ENCODE data around the gene PFN3. TPM values are rescaled to one million over a fixed set of nuclear protein-coding genes. Genes with fewer than 3 reads are reported as not detected.
A peak's percentile ranks its signal among the peaks of the same experiment; 100 is the strongest.

PFN3 gene
- total RNA-seq, 1 experiment from 2014 or later, result not detected

GRCh38 chr5:177397875-177398390 lies 2.5 kb downstream of the PFN3 start:
- no peak overlapping the region for H3K27ac ChIP-seq
- H3K4me1 ChIP-seq, result no peaks in the 10 kb centered on the region
- H3K9me3 ChIP-seq (replicated peaks), result no peaks in the 10 kb centered on the region
- no peak overlapping the region for H3K4me3 ChIP-seq
- no peaks in the 10 kb centered on the region for H3K36me3 ChIP-seq
- H3K27me3 ChIP-seq, result peaks cover 9% of the 10 kb centered on the region
- no peak for DNase-seq

DNA sequence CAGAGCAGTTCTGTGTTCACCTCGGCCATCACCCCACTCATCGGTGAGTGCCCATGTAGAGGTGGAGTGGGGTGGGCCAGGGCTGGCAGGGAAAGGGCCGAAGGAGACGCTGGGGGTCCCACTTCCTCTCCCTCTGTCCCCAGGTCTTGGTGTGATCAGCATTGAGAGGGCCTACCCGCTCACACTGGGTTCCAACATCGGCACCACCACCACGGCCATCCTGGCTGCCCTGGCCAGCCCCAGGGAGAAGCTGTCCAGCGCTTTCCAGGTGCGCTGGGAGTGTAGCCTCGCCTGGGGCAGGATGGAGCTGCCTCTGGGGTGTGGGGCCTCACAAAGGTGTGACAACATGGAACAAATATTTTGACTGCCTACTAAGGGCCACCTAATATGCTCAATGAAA lies 3.7 kb downstream of the PFN3 start:
- H3K27me3 ChIP-seq, result peaks cover 12% of the 10 kb centered on the region
- H3K36me3 ChIP-seq, result no peaks in the 10 kb centered on the region
- H3K4me1 ChIP-seq, result no peaks in the 10 kb centered on the region
- H3K4me3 ChIP-seq, result no peak overlapping the region
- no peak overlapping the region for H3K27ac ChIP-seq
- no peak for DNase-seq
- H3K9me3 ChIP-seq (replicated peaks), result no peaks in the 10 kb centered on the region

DNA sequence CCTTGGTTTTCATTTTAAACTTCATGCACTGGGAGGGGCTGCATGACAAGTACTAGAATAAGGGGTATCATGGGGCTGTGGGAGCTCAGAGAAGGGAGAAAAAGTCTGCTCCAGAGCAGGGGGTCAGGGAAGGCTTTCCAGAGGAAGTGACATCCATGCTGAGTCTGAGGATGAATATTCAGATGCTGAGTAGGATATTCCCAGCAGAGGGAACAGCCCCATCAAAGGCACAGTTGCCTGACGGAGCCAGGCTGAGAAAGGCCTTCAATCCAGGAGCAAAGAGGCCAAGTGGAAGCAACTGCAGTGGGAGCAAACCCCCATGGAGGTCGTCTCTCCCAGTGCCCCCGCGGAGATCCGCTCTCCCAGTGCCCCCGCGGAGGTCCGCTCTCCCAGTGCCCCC lies 4.4 kb downstream of the PFN3 start:
- Histone ChIP-seq H3K4me1 (no peaks in the 10 kb centered on the region), H3K4me3 (no peak overlapping the region), H3K27ac (no peak overlapping the region), H3K9me3 (replicated peaks) (no peaks in the 10 kb centered on the region), H3K27me3 (peaks cover 12% of the 10 kb centered on the region), H3K36me3 (no peaks in the 10 kb centered on the region)
- DNase-seq, result no peak

DNA sequence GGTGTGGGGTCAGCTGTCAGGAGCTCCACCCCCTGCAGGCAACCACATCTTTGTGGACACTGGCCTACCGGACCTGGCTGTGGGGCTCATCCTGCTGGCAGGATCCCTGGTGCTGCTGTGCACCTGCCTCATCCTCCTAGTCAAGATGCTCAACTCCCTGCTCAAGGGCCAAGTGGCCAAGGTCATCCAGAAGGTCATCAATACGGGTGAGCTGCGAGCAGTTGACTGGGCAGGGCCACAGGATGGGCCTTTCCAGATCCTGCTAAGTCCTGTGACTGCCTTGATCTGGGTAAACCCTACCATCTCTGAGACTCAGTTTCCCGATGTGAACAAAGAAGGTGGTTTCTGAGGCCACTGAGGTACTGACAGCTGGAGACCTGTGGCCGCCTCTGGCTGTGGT lies 6.5 kb downstream of the PFN3 start:
- Histone ChIP-seq H3K27me3 (peaks cover 12% of the 10 kb centered on the region), H3K9me3 (replicated peaks) (no peaks in the 10 kb centered on the region), H3K36me3 (no peaks in the 10 kb centered on the region), H3K27ac (no peak overlapping the region), H3K4me3 (no peak overlapping the region), H3K4me1 (no peaks in the 10 kb centered on the region; the same call in 1 of the 2 replicates)
- DNase-seq, result no peak

- no peak for DNase-seq
- Histone ChIP-seq H3K4me1 (no peaks in the 10 kb centered on the region; the same call in 1 of the 2 replicates), H3K4me3 (no peak overlapping the region), H3K27ac (no peak overlapping the region), H3K9me3 (replicated peaks) (no peaks in the 10 kb centered on the region), H3K27me3 (peaks cover 12% of the 10 kb centered on the region), H3K36me3 (no peaks in the 10 kb centered on the region)
These were observed 7.2 kb downstream of the PFN3 start for GRCh38 chr5:177393206-177393765.

DNA sequence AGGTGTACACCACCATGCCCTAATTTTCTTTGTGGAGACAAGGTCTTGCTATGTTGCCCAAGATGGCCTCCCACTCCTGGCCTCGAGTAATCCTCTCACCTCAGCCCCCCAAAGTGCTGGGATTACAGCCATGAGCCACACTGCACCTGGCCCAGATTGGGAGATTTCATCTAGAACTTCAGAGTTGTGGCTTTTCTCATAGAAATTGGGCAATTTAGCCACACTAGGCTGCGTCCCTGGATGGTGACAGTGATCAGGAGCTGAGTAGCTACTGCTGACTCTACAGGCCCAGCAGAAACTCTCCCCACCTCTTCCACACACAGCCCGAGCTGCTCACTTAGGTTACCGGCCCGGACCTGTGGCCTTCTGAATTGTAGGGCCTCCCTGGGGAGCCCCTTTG lies 7.7 kb downstream of the PFN3 start:
- H3K4me1 ChIP-seq, result no peaks in the 10 kb centered on the region; the same call in 1 of the 2 replicates
- H3K36me3 ChIP-seq, result no peaks in the 10 kb centered on the region
- H3K27me3 ChIP-seq, result peaks cover 12% of the 10 kb centered on the region
- H3K4me3 ChIP-seq, result no peak overlapping the region
- H3K27ac ChIP-seq, result no peak overlapping the region
- H3K9me3 ChIP-seq (replicated peaks), result no peaks in the 10 kb centered on the region
- no peak for DNase-seq

- H3K36me3 ChIP-seq, result no peaks in the 10 kb centered on the region
- H3K27me3 ChIP-seq, result peaks cover 15% of the 10 kb centered on the region
- peak; percentile 85 to 95 for DNase-seq
- no peaks in the 10 kb centered on the region for H3K9me3 ChIP-seq (replicated peaks)
- H3K27ac ChIP-seq, result no peak overlapping the region
- H3K4me3 ChIP-seq, result no peak overlapping the region
- no peaks in the 10 kb centered on the region; the same call in 1 of the 2 replicates for H3K4me1 ChIP-seq
These were observed 9.8 kb downstream of the PFN3 start for GRCh38 chr5:177390363-177391300.

- DNase-seq, result peak in 1 of 2 experiments; percentile 42
These were observed 11.0 kb downstream of the PFN3 start for GRCh38 chr5:177389241-177390169.

DNA sequence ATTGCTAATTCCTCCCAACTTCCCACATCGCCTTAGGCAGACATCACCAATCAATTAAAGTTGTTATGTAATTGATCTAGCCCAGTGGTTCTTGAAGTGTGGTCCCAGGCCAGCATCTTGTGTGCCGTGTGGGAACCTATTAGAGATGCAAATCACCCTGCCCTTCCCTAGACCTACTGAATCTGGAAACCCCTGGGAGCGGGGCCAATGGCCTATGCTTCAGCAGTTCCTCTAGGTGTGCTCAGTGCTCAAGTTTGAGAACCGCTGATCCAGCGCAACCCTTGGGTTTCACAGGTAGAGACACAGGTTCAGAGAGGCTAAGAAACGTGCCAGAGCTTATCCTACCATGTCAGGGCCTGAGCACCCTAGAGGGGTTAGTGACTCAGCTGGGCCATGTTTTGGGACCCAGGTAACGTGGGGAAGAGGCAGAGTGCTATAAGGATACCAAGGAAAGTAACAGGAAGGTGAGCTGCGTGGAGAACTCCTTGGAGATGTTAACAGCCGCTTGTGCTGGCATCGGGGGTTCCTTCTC lies 11.9 kb downstream of the PFN3 start:
- no peak for DNase-seq
- Histone ChIP-seq H3K9me3 (replicated peaks) (no peaks in the 10 kb centered on the region), H3K4me3 (no peak overlapping the region), H3K27ac (no peak overlapping the region), H3K4me1 (no peaks in the 10 kb centered on the region; the same call in 1 of the 2 replicates), H3K36me3 (no peaks in the 10 kb centered on the region), H3K27me3 (peaks cover 16% of the 10 kb centered on the region)

More at GRCh38 chr5:177389241-177390169, 11.0 kb downstream of the PFN3 start:
- H3K4me3 ChIP-seq, result no peak overlapping the region
- no peaks in the 10 kb centered on the region for H3K9me3 ChIP-seq (replicated peaks)
- H3K36me3 ChIP-seq, result no peaks in the 10 kb centered on the region
- H3K4me1 ChIP-seq, result no peaks in the 10 kb centered on the region; the same call in 1 of the 2 replicates
- H3K27me3 ChIP-seq, result peaks cover 9% of the 10 kb centered on the region
- H3K27ac ChIP-seq, result no peak overlapping the region

GRCh38 chr5:177387405-177387804 lies 13.1 kb downstream of the PFN3 start:
- H3K27me3 ChIP-seq, result peaks cover 21% of the 10 kb centered on the region
- no peak overlapping the region for H3K27ac ChIP-seq
- DNase-seq, result no peak
- H3K9me3 ChIP-seq (replicated peaks), result no peaks in the 10 kb centered on the region
- H3K36me3 ChIP-seq, result no peaks in the 10 kb centered on the region
- H3K4me1 ChIP-seq, result no peaks in the 10 kb centered on the region; the same call in 1 of the 2 replicates
- H3K4me3 ChIP-seq, result no peak overlapping the region

DNA sequence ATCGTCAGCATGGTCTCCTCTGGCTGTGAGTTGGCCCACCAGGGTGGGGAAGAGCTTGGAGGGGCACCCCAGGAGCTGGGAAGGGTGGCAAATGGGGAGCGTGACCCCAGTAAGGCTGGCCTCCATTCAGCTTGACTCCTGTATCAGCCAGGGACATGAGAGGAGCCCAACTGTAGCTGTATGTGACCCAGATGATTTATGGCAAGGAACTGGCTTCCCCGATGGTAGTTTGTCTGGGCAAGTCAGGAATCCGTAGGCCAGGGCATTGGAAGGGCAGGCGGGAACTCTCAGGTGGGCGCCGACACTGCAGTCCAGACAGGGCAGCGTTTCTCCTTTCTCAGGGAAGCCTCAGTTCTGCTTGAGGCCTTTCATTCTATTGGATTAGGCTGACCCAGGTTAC lies 13.9 kb downstream of the PFN3 start:
- Histone ChIP-seq H3K9me3 (replicated peaks) (no peaks in the 10 kb centered on the region), H3K4me3 (no peak overlapping the region), H3K27ac (no peak overlapping the region), H3K4me1 (no peaks in the 10 kb centered on the region; the same call in 1 of the 2 replicates), H3K27me3 (peaks cover 24% of the 10 kb centered on the region), H3K36me3 (no peaks in the 10 kb centered on the region)
- DNase-seq, result no peak

GRCh38 chr5:177385720-177386119 lies 14.7 kb downstream of the PFN3 start:
- Histone ChIP-seq H3K36me3 (no peaks in the 10 kb centered on the region), H3K4me3 (no peak overlapping the region), H3K4me1 (no peaks in the 10 kb centered on the region; the same call in 1 of the 2 replicates), H3K9me3 (replicated peaks) (no peaks in the 10 kb centered on the region), H3K27me3 (peaks cover 24% of the 10 kb centered on the region), H3K27ac (no peak overlapping the region)
- no peak for DNase-seq

- Histone ChIP-seq H3K27me3 (peaks cover 24% of the 10 kb centered on the region), H3K36me3 (no peaks in the 10 kb centered on the region)
These were observed 16.3 kb downstream of the PFN3 start, which contains the start of gene SLC34A1 for GRCh38 chr5:177384134-177384533. Gene SLC34A1 (plus strand): TSS chr5:177384434. CDS start chr5:177385742, 1,308 bp downstream.

DNA sequence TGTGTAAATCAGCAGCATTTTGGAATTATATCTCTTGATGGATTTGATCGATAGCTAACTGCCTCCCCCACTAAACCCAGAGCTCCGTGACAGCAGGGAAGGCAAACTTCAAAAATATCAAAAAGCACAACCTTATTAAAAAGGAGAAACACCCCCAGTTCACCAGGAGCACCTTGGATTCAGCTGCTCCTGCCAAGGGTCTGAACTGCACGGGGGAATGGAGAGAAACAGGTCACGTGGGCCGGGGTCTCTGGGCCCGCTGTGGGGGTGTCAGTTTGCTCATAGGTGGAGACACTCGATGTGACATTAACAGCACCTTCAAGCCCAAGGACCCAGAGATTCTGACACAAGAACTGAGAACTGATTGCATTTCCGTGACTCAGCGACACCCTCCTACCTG lies 17.3 kb downstream of the PFN3 start:
- Histone ChIP-seq H3K9me3 (replicated peaks) (no peaks in the 10 kb centered on the region), H3K36me3 (no peaks in the 10 kb centered on the region), H3K4me1 (no peaks in the 10 kb centered on the region), H3K27me3 (peaks cover 24% of the 10 kb centered on the region), H3K27ac (no peak overlapping the region), H3K4me3 (no peak overlapping the region)
- no peak for DNase-seq

More at GRCh38 chr5:177384134-177384533, 16.3 kb downstream of the PFN3 start, which contains the start of gene SLC34A1:
- Histone ChIP-seq H3K9me3 (replicated peaks) (no peaks in the 10 kb centered on the region), H3K4me1 (no peaks in the 10 kb centered on the region), H3K27ac (no peak within 1 kb of the TSS), H3K4me3 (no peak within 1 kb of the TSS)
- no peak for DNase-seq

All from SJCRH30 (cell line).